CD4-positive, alpha-beta T cell treated with Interleukin-17A for 4 hours (primary cell): ENCODE measurements around the gene PHF14.

Experiments used
- DNase-seq: peaks from one replicate; pipeline ENCODE4 v3.0.0-alpha.2; 2020; ENCODE audit warnings: mixed read lengths

The PHF14 gene

GRCh38 chr7:11212080-11212711, 238.5 kb downstream of the PHF14 start:
- peak; percentile 50 for DNase-seq

DNA sequence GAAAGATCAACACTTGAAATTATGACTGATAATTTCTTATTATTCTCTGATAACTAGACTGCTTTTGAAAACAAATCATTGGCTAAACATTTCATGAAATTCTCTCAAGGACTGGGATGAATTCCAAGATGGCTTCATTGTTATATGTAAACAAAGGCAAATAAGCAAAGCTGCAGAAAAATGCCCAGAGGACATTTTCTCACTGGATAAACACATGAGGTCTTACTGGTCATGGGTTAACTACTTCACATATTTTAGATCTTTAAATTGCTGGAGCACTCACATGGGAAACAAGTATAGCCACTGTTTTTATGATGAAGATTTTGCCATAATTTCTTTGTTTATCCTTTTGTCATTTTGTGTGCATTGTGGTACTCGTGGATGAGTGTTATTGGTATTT, 239.1 kb downstream of the PHF14 start:
- DNase-seq: no peak

GRCh38 chr7:11213266-11213665, 239.6 kb downstream of the PHF14 start:
- DNase-seq: no peak

DNA sequence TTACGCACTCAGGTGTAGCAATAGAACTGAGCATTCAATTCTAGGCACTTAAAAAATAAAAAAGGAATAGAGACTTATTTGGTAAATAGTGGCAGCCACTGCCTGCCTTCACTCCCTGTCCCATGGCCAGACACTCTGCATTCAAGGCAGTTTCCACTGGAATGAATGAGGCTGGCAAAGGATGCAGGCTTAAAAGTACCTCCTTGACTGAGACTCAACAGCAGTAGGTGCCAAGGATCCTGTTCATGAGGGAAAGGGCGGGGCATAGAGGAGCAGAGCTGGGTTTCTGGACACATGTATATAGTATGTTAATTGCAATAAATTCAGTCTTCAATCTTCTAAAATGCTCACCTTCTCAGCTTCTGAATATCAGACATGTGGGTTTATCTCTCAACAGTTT, 242.6 kb downstream of the PHF14 start:
- no peak for DNase-seq

DNA sequence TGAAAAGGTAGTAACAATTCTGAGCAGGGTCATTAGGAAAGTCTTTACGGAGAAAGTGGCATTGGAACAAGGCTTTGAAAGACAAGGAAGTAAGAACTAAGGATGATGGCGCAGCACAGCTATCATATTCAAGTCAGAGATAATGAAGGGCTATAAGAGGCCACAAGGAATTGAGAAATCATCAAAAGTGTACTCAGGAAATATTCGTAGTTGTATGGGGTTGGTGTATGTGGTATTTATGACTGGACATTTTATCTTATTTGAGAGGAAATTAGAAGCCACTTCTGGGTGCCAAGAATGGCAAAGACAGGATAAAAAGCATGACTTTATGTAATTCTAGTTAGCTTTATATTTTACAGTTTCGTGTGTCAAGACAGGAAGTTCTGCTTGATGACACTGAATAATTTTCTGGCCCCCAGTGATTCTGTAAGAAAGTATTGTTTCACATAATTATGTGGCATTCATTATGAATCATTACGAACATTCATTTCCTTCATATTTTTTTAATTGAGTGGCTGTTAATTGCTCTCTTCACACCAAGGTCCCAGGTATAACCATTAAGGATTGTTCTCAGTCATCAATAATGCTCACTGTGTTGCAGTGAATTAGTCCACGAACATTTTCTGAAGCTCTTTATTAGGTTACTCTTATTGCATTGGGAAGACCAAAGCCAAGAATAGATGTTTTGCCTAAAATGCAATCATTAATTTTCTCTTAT, 244.3 kb downstream of the PHF14 start:
- no peak for DNase-seq
